Upper lobe of right lung (tissue), 1 donor: ENCODE measurements around the gene RPTOR. TPM values are rescaled to one million over a fixed set of nuclear protein-coding genes. Genes with fewer than 3 reads are reported as not detected.
A peak's percentile ranks its signal among the peaks of the same experiment; 100 is the strongest.

Experiments used
- ATAC-seq: fragments of 200-7000 bp; cut with Tn5 transposase; one replicate; pipeline ENCODE4 v1.9.1; 2020; ENCODE audit warnings: mild to moderate bottlenecking, moderate library complexity
- DNase-seq: peaks from one replicate; pipeline ENCODE4 v3.0.0-alpha.2; 2020
- H3K27ac ChIP-seq: fragments of 200-600 bp; one replicate; pipeline ENCODE4 v1.8.0; 2022
- H3K27me3 ChIP-seq: fragments of 200-600 bp; one replicate; pipeline ENCODE4 v1.8.0; 2022; ENCODE audit warnings: mild to moderate bottlenecking
- H3K36me3 ChIP-seq: fragments of 200-600 bp; one replicate; pipeline ENCODE4 v1.8.0; 2022
- H3K4me1 ChIP-seq: fragments of 200-600 bp; one replicate; pipeline ENCODE4 v1.8.0; 2022
- H3K4me3 ChIP-seq: fragments of 200-600 bp; one replicate; pipeline ENCODE4 v1.8.0; 2022; ENCODE audit warnings: mild to moderate bottlenecking
- H3K9me3 ChIP-seq: fragments of 200-600 bp; one replicate; pipeline ENCODE4 v1.8.0; 2022
- intact Hi-C: fragments of 100-400 bp; cut with DNase I; formaldehyde crosslinking; loops from one replicate; pipeline ENCODE4 v1.11.0; 2022
- total RNA-seq: library from RNA; stranded (reverse); fragmentation: NEBNext Ultra II Directional; extraction: Animal tissue kit (Norgen Biotek cat#: 25700); gene quantifications from one replicate; pipeline ENCODE4 v1.2.1, GENCODE V29; 2021
- TF ChIP-seq, protein P1 (sequence below): fragments of 200-600 bp; IDR thresholded peaks from one replicate; pipeline ENCODE4 v1.8.0; 2022; ENCODE audit warnings: antibody characterized with exemption
- donor health status: DM: no; HTN: yes; CAD: no; lungs with severe emphysema.

The RPTOR gene
- total RNA-seq, 1 donor from 2014 or later: 35.4 TPM

DNA sequence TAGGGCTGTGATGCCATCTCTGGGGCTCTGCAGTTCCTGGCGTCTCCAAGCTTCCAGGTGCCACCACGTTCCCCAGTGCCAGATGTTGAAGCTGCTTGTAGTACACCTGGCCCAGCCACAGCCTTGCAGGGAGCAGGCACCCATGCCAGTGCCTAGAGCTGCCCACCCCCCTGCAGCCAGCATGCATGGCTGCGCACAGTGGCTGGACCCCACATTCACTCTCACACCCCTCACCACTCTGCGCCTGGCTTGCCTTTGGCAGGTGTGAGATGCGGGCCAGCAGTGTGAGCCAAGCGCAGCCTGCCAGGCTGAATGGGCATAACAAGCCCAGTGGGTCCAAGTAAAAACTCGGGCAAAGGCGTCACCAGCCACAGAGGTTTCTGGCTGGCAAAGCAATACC lies 371.6 kb downstream of the RPTOR start:
- Histone ChIP-seq H3K4me3 (no peak overlapping the region), H3K27me3 (no peaks in the 10 kb centered on the region), H3K36me3 (peaks cover 22% of the 10 kb centered on the region), H3K4me1 (no peaks in the 10 kb centered on the region), H3K27ac (no peak overlapping the region), H3K9me3 (no peaks in the 10 kb centered on the region)
- intact Hi-C loops: no loop called here
- TF ChIP-seq, protein P1, sequence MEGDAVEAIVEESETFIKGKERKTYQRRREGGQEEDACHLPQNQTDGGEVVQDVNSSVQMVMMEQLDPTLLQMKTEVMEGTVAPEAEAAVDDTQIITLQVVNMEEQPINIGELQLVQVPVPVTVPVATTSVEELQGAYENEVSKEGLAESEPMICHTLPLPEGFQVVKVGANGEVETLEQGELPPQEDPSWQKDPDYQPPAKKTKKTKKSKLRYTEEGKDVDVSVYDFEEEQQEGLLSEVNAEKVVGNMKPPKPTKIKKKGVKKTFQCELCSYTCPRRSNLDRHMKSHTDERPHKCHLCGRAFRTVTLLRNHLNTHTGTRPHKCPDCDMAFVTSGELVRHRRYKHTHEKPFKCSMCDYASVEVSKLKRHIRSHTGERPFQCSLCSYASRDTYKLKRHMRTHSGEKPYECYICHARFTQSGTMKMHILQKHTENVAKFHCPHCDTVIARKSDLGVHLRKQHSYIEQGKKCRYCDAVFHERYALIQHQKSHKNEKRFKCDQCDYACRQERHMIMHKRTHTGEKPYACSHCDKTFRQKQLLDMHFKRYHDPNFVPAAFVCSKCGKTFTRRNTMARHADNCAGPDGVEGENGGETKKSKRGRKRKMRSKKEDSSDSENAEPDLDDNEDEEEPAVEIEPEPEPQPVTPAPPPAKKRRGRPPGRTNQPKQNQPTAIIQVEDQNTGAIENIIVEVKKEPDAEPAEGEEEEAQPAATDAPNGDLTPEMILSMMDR: no peak
- ATAC-seq: no peak
- DNase-seq: peak; percentile 52

DNA sequence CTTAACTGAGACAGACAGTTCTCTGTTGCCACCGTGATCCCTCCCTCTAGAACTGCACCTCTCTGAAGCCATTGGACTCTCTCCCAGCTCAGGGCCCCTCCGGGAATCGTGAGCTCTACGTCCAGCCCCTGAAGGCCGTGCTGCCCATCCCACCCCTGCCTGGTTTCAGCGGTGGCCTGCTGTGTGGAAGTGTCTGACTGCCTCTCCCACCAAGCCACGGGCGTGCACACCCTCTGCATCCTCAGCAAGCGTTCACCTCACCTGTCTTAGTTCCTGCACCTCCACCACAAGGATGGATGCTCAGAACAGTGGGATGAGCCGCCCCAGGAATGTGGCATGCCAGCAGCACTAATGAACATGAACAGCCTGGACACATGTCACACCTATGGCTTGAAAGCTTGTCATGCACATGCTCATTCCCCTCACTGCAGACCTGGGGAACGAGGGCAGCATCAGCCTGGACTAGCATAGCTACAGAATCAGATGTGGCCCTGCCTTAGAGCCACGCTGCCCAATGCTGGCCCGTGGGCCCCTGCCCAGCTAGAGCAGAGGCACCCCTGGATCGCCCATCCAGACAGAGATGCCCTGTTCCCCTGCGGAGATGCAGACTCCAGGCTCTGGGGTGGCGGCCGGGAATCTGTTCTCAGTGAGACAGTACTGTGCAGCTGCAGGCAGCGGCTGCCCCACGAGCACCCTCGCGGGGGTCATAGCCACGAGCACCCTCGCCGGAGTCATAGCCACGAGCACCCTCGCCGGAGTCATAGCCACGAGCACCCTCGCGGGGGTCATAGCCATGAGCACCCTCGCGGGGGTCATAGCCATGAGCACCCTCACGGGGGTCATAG lies 373.3 kb downstream of the RPTOR start:
- no peak overlapping the region for H3K27ac ChIP-seq
- intact Hi-C loops: no loop called here
- H3K36me3 ChIP-seq: peaks cover 13% of the 10 kb centered on the region
- H3K4me3 ChIP-seq: no peak overlapping the region
- TF ChIP-seq, protein P1: no peak
- H3K4me1 ChIP-seq: no peaks in the 10 kb centered on the region
- H3K9me3 ChIP-seq: no peaks in the 10 kb centered on the region
- ATAC-seq: no peak
- no peaks in the 10 kb centered on the region for H3K27me3 ChIP-seq
- peak; percentile 57 for DNase-seq

DNA sequence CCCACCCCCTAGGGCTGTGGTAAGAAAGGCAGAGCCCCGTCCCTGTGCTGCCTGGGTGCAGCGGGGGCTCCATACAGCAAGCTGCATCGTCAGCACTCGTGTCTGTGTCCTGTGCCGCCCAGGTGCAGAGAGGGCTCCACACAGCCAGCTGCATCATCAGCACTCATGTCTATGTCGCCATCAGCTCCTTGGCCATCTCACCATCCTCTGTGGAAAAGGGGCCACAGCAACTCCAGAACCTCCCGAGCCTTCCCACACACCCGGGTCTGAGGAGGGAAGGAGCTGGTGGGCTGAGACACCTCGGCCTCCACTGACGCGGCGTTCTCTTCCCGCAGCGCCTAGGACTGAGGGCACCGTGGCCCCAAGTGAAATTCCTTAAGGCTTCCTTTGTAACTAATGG lies 374.1 kb downstream of the RPTOR start:
- intact Hi-C loops: no loop called here
- Histone ChIP-seq H3K27ac (no peak overlapping the region), H3K9me3 (no peaks in the 10 kb centered on the region), H3K36me3 (peaks cover 17% of the 10 kb centered on the region), H3K4me3 (no peak overlapping the region), H3K4me1 (no peaks in the 10 kb centered on the region), H3K27me3 (no peaks in the 10 kb centered on the region)
- DNase-seq (peak; percentile 37), ATAC-seq (no peak)
- TF ChIP-seq, protein P1: no peak

DNA sequence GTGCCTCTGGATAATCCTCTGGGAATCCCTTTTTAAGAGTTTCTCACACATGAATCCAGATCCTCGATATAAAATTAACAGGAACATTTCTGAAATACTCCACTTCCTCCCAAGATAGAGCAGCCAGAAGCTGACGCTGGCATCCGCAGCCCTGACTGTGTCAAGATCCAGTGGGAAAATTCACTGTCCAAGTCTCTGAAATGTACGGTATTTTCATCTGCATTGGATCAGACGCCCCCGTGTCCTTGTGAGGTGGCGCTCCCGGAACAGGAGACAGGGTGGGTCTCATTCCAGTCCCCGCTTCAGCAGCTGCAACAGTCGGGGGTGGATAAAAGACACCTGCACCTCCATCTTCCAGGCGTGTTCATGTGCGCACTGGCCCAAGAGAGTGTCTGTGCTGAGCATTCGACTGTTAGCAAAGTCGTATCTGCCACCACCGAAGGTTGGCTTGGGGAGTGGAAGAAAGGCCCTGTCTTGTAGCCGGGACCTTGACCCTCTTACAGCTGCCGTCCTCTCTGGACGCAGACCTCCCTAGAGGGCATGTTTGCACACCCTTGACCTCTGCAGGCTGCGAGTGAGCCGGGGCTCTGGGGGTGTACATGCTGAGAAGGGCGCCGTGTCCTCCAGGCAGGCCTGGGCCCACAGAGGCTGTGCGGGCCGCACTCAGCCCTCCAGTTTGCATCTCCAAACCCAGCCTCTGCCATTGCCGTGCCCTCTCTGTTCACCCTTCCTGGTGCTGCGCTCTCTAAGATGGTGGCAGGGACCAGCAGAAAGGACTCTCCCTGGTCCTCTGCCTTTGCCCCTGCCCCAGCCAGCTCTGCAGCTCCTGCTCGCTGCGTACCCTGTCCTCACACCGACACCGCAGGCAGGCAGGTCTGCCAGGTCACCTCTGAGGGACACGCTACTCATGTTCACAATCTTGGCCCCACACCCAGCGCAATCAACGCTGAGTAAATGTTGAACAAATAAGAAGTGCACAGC lies 375.0 kb downstream of the RPTOR start:
- ATAC-seq: no peak
- intact Hi-C loops: no loop called here
- H3K27me3 ChIP-seq: no peaks in the 10 kb centered on the region
- no peak overlapping the region for H3K27ac ChIP-seq
- H3K4me1 ChIP-seq: no peaks in the 10 kb centered on the region
- no peaks in the 10 kb centered on the region for H3K9me3 ChIP-seq
- TF ChIP-seq, protein P1: no peak
- peaks cover 25% of the 10 kb centered on the region for H3K36me3 ChIP-seq
- no peak overlapping the region for H3K4me3 ChIP-seq
- DNase-seq: peak; percentile 54

DNA sequence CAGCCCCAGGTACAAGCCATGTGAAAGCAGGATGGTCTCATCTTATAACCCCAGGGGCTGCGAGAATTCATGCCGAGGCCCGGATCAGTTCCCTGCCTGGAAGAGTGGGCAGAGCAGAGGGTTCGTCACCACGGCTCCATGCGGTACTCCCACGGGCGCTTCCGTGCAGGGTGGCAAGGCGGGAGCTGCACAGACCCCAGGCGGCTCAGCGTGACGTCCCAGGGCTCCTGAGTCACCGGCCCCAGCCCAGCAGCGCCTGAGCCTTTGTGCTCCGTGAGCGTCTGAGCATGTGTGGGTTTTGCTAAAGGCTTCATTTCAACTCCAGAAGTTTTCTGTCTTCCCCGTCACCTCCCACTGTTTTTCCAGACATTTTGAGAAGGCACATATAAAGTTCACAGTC lies 375.8 kb downstream of the RPTOR start:
- H3K9me3 ChIP-seq: no peaks in the 10 kb centered on the region
- no peaks in the 10 kb centered on the region for H3K4me1 ChIP-seq
- TF ChIP-seq, protein P1: no peak
- peaks cover 33% of the 10 kb centered on the region for H3K36me3 ChIP-seq
- intact Hi-C loops: no loop called here
- H3K27me3 ChIP-seq: no peaks in the 10 kb centered on the region
- peak; percentile 51 for DNase-seq
- no peak overlapping the region for H3K4me3 ChIP-seq
- H3K27ac ChIP-seq: no peak overlapping the region
- no peak for ATAC-seq
